IPS-NIHi11 (cell line): ENCODE results near the gene TSPOAP1.
A peak's percentile ranks its signal among the peaks of the same experiment; 100 is the strongest.

Experiments
- DNase-seq: peaks from one replicate; pipeline ENCODE4 v3.0.0; 2012; ENCODE audit warnings: mixed read lengths, low spot score

The TSPOAP1 gene

GRCh38 chr17:58276423-58276822 lies 52.2 kb downstream of the TSPOAP1 start:
- DNase-seq: no peak

- no peak for DNase-seq
Observed at GRCh38 chr17:58275417-58275816, 53.2 kb downstream of the TSPOAP1 start.

GRCh38 chr17:58273453-58274104 lies 55.0 kb downstream of the TSPOAP1 start:
- DNase-seq: no peak

- no peak for DNase-seq
Observed at GRCh38 chr17:58272367-58273280, 56.0 kb downstream of the TSPOAP1 start.

- no peak for DNase-seq
Observed at GRCh38 chr17:58271216-58271931, 57.2 kb downstream of the TSPOAP1 start.

GRCh38 chr17:58270476-58271215 lies 57.9 kb downstream of the TSPOAP1 start:
- peak; percentile 63 for DNase-seq

GRCh38 chr17:58269557-58270291 lies 58.9 kb downstream of the TSPOAP1 start:
- no peak for DNase-seq

GRCh38 chr17:58268774-58269556 lies 59.6 kb downstream of the TSPOAP1 start:
- DNase-seq: peak; percentile 1

GRCh38 chr17:58268326-58268725 lies 60.3 kb downstream of the TSPOAP1 start:
- peak; percentile 1 for DNase-seq

- DNase-seq: peak; percentile 1
Observed at GRCh38 chr17:58267347-58268324, 61.0 kb downstream of the TSPOAP1 start.

- DNase-seq: peak; percentile 0
Observed at GRCh38 chr17:58265902-58266875, 62.4 kb downstream of the TSPOAP1 start.

- DNase-seq: no peak
Observed at GRCh38 chr17:58265271-58265670, 63.3 kb downstream of the TSPOAP1 start.

- DNase-seq: no peak
Observed at GRCh38 chr17:58264407-58265103, 64.0 kb downstream of the TSPOAP1 start.

- no peak for DNase-seq
Observed at GRCh38 chr17:58263773-58264172, 64.8 kb downstream of the TSPOAP1 start.

- DNase-seq: no peak
Observed at GRCh38 chr17:58262149-58262548, 66.4 kb downstream of the TSPOAP1 start.

- peak; percentile 69 for DNase-seq
Observed at GRCh38 chr17:58254803-58255202, 73.8 kb downstream of the TSPOAP1 start.

- DNase-seq: no peak
Observed at GRCh38 chr17:58253082-58253481, 75.5 kb downstream of the TSPOAP1 start.
